CD4-positive, alpha-beta memory T cell (primary cell): ENCODE results near the gene SAMD14. TPM values are rescaled to one million over a fixed set of nuclear protein-coding genes. Genes with fewer than 3 reads are reported as not detected.

ENCODE experiments used
- CTCF ChIA-PET: fragments of 350-600 bp; sonication (Branson Sonifier 250); formaldehyde crosslinking; loops from one replicate; lab custom pipeline; 2021; ENCODE audit warnings: inconsistent platforms; ENCODE audit not compliant: partially characterized antibody; lab: Charles Lee
- POLR2A ChIA-PET: fragments of 350-600 bp; sonication (Branson Sonifier 250); formaldehyde crosslinking; loops from one replicate; lab custom pipeline; 2021; ENCODE audit not compliant: partially characterized antibody; lab: Charles Lee
- DNase-seq, 5 donors: peaks; one replicate each; pipeline versions ENCODE4 v3.0.0 to v3.0.0-alpha.2; 2020 to 2022; ENCODE audit warnings: mixed read lengths in 1 of 5
- H3K27ac ChIP-seq: one replicate; pipeline ENCODE4 v1.7.0; 2013; ENCODE audit warnings: low read depth, low read length
- H3K27me3 ChIP-seq: 2 replicates; pipeline ENCODE4 v1.7.0; 2013; ENCODE audit warnings: mild to moderate bottlenecking, low read length, moderate library complexity; ENCODE audit not compliant: insufficient read depth
- H3K36me3 ChIP-seq: 2 replicates; pipeline ENCODE4 v1.7.0; 2013; ENCODE audit warnings: mild to moderate bottlenecking, low read length, moderate library complexity; ENCODE audit not compliant: insufficient read depth
- H3K4me1 ChIP-seq: 2 replicates; pipeline ENCODE4 v1.7.0; 2013; ENCODE audit warnings: mild to moderate bottlenecking, low read length, moderate library complexity; ENCODE audit not compliant: insufficient read depth
- H3K4me3 ChIP-seq, 2 donors: one replicate each; pipeline ENCODE4 v1.7.0; 2013; ENCODE audit warnings: low read length in 2 of 2, mild to moderate bottlenecking in 1 of 2
- H3K9me3 ChIP-seq, 2 donors: one replicate each; pipeline ENCODE4 v1.7.0; 2013; ENCODE audit warnings: low read length in 2 of 2, control low read depth in 1 of 2; ENCODE audit not compliant: control insufficient read depth in 1 of 2
- H3K27ac Mint-ChIP-seq, 7 donors: one replicate each; pipeline ENCODE4 v1.8.0; 2020 to 2021; ENCODE audit warnings: mixed read lengths in 7 of 7, mild to moderate bottlenecking in 6 of 7, inconsistent platforms in 3 of 7, moderate library complexity in 3 of 7
- H3K27me3 Mint-ChIP-seq, 2 donors: one replicate each; pipeline ENCODE4 v1.8.0; 2020 to 2021; ENCODE audit warnings: mixed read lengths in 2 of 2
- H3K36me3 Mint-ChIP-seq, 2 donors: one replicate each; pipeline ENCODE4 v1.8.0; 2020 to 2021; ENCODE audit warnings: mixed read lengths in 2 of 2, inconsistent platforms in 1 of 2, mild to moderate bottlenecking in 1 of 2
- H3K4me1 Mint-ChIP-seq, 4 donors: one replicate each; pipeline ENCODE4 v1.8.0; 2020 to 2021; ENCODE audit warnings: mixed read lengths in 4 of 4, mild to moderate bottlenecking in 1 of 4
- H3K4me3 Mint-ChIP-seq, 8 donors: one replicate each; pipeline ENCODE4 v1.8.0; 2020 to 2021; ENCODE audit warnings: mixed read lengths in 8 of 8, mild to moderate bottlenecking in 7 of 8, moderate library complexity in 6 of 8, inconsistent platforms in 3 of 8
- H3K9me3 Mint-ChIP-seq, 8 donors: one replicate each; pipeline ENCODE4 v1.8.0; 2020 to 2021; ENCODE audit warnings: mixed read lengths in 8 of 8, mild to moderate bottlenecking in 5 of 8, inconsistent platforms in 3 of 8, moderate library complexity in 1 of 8
- intact Hi-C: fragments of 100-400 bp; cut with micrococcal nuclease; formaldehyde crosslinking; loops from one replicate; pipeline ENCODE4 v1.15.1; 2023
- polyA plus RNA-seq, 2 donors: library from polyadenylated mRNA; unstranded; fragments of 300-500 nt; fragmentation: Illumina TruSeq; gene quantifications; one replicate each; pipeline ENCODE4 v1.2.3, GENCODE V29; 2021
- total RNA-seq, 2 experiments: library from RNA; stranded (reverse); gene quantifications; one replicate each; pipeline ENCODE4 v1.2.3, GENCODE V29; 2021

SAMD14 gene
- total and polyA plus RNA-seq, 4 experiments from 2014 or later = 0.16 to 1.3 (median 0.72) TPM

DNA sequence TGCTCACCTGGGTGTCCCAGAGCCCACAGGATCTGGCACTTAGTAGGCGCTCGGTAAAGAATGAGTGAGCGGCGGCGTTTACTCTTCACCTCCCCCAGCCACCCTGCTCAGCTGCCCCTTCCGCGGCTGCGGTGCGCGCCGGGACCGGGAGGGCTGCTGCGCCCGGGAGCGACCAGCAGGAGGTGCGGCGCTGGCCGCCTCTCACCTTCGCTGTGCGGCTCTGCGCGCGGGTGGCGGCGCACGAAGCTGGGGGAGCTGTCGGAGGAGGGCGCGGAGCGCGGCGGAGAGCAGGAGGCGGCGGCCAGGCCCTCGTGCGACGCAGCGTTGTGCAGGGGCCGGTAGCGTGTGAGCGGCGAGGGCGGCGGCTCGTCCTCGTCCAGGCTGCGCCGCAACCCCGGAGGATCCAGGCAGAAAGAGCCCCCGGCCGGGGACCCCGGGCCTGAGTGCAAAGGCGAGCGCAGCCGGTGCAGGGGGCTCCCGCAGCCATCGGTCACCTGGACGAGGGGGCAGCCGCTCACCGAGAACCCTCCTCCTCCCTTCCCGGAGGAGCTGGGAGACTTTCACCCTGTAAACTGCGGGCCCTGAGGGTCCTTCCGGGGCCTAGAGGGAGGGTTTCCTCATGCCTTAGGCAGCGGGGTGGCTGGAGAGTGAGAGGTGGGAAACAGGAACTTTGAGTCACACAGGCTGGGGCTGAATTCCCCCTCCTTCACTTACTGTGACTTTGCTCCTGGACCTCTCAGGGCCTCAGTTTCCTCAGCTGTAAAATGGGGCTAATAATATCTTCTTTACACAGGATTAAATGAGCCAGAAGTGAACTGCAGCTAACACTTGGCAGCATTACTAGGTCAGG is 12.5 kb downstream of the SAMD14 start:
- POLR2A ChIA-PET = interaction anchor here (0.7 to 2.4 kb wide), 8 partner anchors 13 to 61 kb away, joined by 3 to 7 read pairs (median 3); partner anchors contain the start of gene PPP1R9B
- H3K36me3 Mint-ChIP-seq = no peaks in the 10 kb centered on the region
- peak overlapping the region in 7 of 8 donors; percentile 13 to 73 (median 49) for H3K4me3 Mint-ChIP-seq
- no peak overlapping the region for H3K27ac ChIP-seq
- no peaks in the 10 kb centered on the region for H3K9me3 ChIP-seq
- peaks cover 7% of the 10 kb centered on the region for H3K27me3 ChIP-seq
- peak overlapping the region in 1 of 2 donors; percentile 6 for H3K4me3 ChIP-seq
- H3K27ac Mint-ChIP-seq = no peak overlapping the region
- H3K4me1 Mint-ChIP-seq = peaks cover 7 to 16% (median 12%) of the 10 kb centered on the region in 4 donors
- no peaks in the 10 kb centered on the region for H3K9me3 Mint-ChIP-seq
- DNase-seq = peak; percentile 58 to 63 (median 60)
- H3K4me1 ChIP-seq = peaks cover 13% of the 10 kb centered on the region
- intact Hi-C loops = loop anchor here (1.0 kb wide), 1 partner anchor 61 kb away; no protein-coding TSS in a partner anchor
- no peaks in the 10 kb centered on the region for H3K36me3 ChIP-seq
- CTCF ChIA-PET = interaction anchor here (0.6 to 4.1 kb wide), 23 partner anchors 8 to 183 kb away, joined by 3 to 36 read pairs (median 5); partner anchors contain the start of genes PDK2 and TMEM92
- H3K27me3 Mint-ChIP-seq = peaks cover 16 to 20% of the 10 kb centered on the region in 2 donors

GRCh38 chr17:50115756-50116155 is 14.2 kb downstream of the SAMD14 start:
- peaks cover 13% of the 10 kb centered on the region for H3K4me1 ChIP-seq
- H3K36me3 ChIP-seq = no peaks in the 10 kb centered on the region
- no peak overlapping the region for H3K4me3 ChIP-seq
- ChIA-PET CTCF (interaction anchor here (1.0 to 4.1 kb wide), 10 partner anchors 10 to 181 kb away, joined by 3 to 36 read pairs (median 7); partner anchors contain the start of genes PDK2 and SAMD14), POLR2A (interaction anchor here (1.5 kb wide), 1 partner anchor 23 kb away, joined by 4 read pairs; no protein-coding TSS in a partner anchor)
- H3K27me3 Mint-ChIP-seq = peaks cover 16 to 20% of the 10 kb centered on the region in 2 donors
- intact Hi-C loops = no loop called here
- peaks cover 7% of the 10 kb centered on the region for H3K27me3 ChIP-seq
- no peak overlapping the region for H3K4me3 Mint-ChIP-seq
- H3K9me3 Mint-ChIP-seq = no peaks in the 10 kb centered on the region
- peaks cover 7 to 16% (median 12%) of the 10 kb centered on the region in 4 donors for H3K4me1 Mint-ChIP-seq
- H3K9me3 ChIP-seq = no peaks in the 10 kb centered on the region
- no peak overlapping the region for H3K27ac Mint-ChIP-seq
- DNase-seq = no peak
- no peak overlapping the region for H3K27ac ChIP-seq
- H3K36me3 Mint-ChIP-seq = peaks cover 0 to under 1% of the 10 kb centered on the region in 2 donors

GRCh38 chr17:50114849-50115357 is 15.1 kb downstream of the SAMD14 start:
- no peaks in the 10 kb centered on the region for H3K9me3 Mint-ChIP-seq
- ChIA-PET POLR2A (interaction anchor here (1.5 to 3.2 kb wide), 2 partner anchors 20 to 24 kb away, joined by 4 to 11 read pairs; partner anchors contain the start of gene PDK2), CTCF (interaction anchor here (0.8 to 4.0 kb wide), 14 partner anchors 9 to 154 kb away, joined by 3 to 31 read pairs (median 4); partner anchors contain the start of gene PDK2)
- peak overlapping the region in 1 of 7 donors; percentile 45 for H3K27ac Mint-ChIP-seq
- Histone ChIP-seq H3K4me1 (peaks cover 13% of the 10 kb centered on the region), H3K27me3 (peaks cover 7% of the 10 kb centered on the region), H3K4me3 (no peak overlapping the region), H3K27ac (no peak overlapping the region), H3K9me3 (no peaks in the 10 kb centered on the region), H3K36me3 (no peaks in the 10 kb centered on the region)
- peaks cover 14 to 20% of the 10 kb centered on the region in 2 donors for H3K27me3 Mint-ChIP-seq
- no peak overlapping the region for H3K4me3 Mint-ChIP-seq
- peak in 4 of 5 donors; percentile 30 to 50 (median 42) for DNase-seq
- peaks cover 7 to 16% (median 12%) of the 10 kb centered on the region in 4 donors for H3K4me1 Mint-ChIP-seq
- intact Hi-C loops = no loop called here
- H3K36me3 Mint-ChIP-seq = peaks cover 0 to 2% of the 10 kb centered on the region in 2 donors

GRCh38 chr17:50114401-50114800 is 15.6 kb downstream of the SAMD14 start:
- H3K36me3 Mint-ChIP-seq = peaks cover 0 to 3% of the 10 kb centered on the region in 2 donors
- CTCF ChIA-PET = interaction anchor here (0.8 to 4.0 kb wide), 13 partner anchors 9 to 154 kb away, joined by 3 to 31 read pairs (median 4); partner anchors contain the start of gene PDK2
- POLR2A ChIA-PET = interaction anchor here (1.5 to 3.2 kb wide), 2 partner anchors 20 to 24 kb away, joined by 4 to 11 read pairs; partner anchors contain the start of gene PDK2
- H3K27me3 Mint-ChIP-seq = peaks cover 13 to 19% of the 10 kb centered on the region in 2 donors
- Histone ChIP-seq H3K4me1 (peaks cover 13% of the 10 kb centered on the region), H3K36me3 (peaks cover 2% of the 10 kb centered on the region), H3K9me3 (no peaks in the 10 kb centered on the region), H3K27me3 (peaks cover 7% of the 10 kb centered on the region), H3K4me3 (no peak overlapping the region), H3K27ac (no peak overlapping the region)
- DNase-seq = no peak
- H3K4me1 Mint-ChIP-seq = peaks cover 7 to 16% (median 12%) of the 10 kb centered on the region in 4 donors
- H3K9me3 Mint-ChIP-seq = no peaks in the 10 kb centered on the region
- intact Hi-C loops = no loop called here
- no peak overlapping the region for H3K4me3 Mint-ChIP-seq
- peak overlapping the region in 1 of 7 donors; percentile 45 for H3K27ac Mint-ChIP-seq

GRCh38 chr17:50113624-50114320 is 16.2 kb downstream of the SAMD14 start:
- H3K9me3 Mint-ChIP-seq = no peaks in the 10 kb centered on the region
- no peak overlapping the region for H3K4me3 Mint-ChIP-seq
- no peak for DNase-seq
- intact Hi-C loops = no loop called here
- Histone ChIP-seq H3K9me3 (no peaks in the 10 kb centered on the region), H3K4me1 (peaks cover 13% of the 10 kb centered on the region), H3K27ac (no peak overlapping the region), H3K36me3 (peaks cover 7% of the 10 kb centered on the region), H3K4me3 (no peak overlapping the region), H3K27me3 (peaks cover 7% of the 10 kb centered on the region)
- H3K27me3 Mint-ChIP-seq = peaks cover 13 to 17% of the 10 kb centered on the region in 2 donors
- peaks cover 7 to 16% (median 12%) of the 10 kb centered on the region in 4 donors for H3K4me1 Mint-ChIP-seq
- ChIA-PET CTCF (interaction anchor here (0.6 to 4.0 kb wide), 13 partner anchors 9 to 155 kb away, joined by 3 to 31 read pairs (median 4); partner anchors contain the start of gene PDK2), POLR2A (interaction anchor here (0.7 to 3.2 kb wide), 3 partner anchors 19 to 37 kb away, joined by 3 to 11 read pairs (median 3); partner anchors contain the start of genes PDK2 and PPP1R9B)
- no peak overlapping the region for H3K27ac Mint-ChIP-seq
- H3K36me3 Mint-ChIP-seq = peaks cover 2 to 9% of the 10 kb centered on the region in 2 donors

DNA sequence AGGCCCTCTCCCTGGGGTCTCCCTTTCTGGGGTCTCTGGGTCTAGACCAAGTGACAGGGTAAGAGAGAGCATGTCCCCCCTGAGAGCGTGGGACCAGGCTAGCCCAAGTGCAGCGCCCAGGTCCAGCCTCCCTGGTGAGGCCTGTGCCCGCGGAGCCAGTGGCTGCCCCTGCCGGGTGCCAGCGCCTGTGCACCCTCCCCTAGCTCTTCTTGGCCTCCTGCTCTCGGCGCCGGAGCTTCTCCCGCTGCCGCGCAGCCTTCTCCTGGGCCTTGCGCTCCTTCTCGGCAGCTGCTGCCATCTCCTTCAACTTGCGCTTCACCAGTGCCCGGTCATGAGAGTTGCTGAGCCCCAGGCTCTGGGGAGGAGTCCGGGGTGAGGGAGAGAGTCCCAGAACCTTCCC is 17.3 kb downstream of the SAMD14 start:
- H3K27ac Mint-ChIP-seq = peak overlapping the region in 1 of 7 donors; percentile 61
- H3K9me3 Mint-ChIP-seq = no peaks in the 10 kb centered on the region

More for the DNA sequence above, 17.3 kb downstream of the SAMD14 start:
- DNase-seq = no peak
- H3K27me3 Mint-ChIP-seq = peaks cover 7 to 13% of the 10 kb centered on the region in 2 donors
- H3K27ac ChIP-seq = no peak overlapping the region
- CTCF ChIA-PET = interaction anchor here (0.6 to 2.9 kb wide), 3 partner anchors 18 to 51 kb away, joined by 3 to 9 read pairs (median 5); no protein-coding TSS in a partner anchor
- peaks cover 7 to 16% (median 12%) of the 10 kb centered on the region in 4 donors for H3K4me1 Mint-ChIP-seq
- POLR2A ChIA-PET = interaction anchor here (0.7 to 3.2 kb wide), 3 partner anchors 18 to 38 kb away, joined by 3 to 11 read pairs (median 3); partner anchors contain the start of genes PDK2 and PPP1R9B
- peaks cover 5 to 17% of the 10 kb centered on the region in 2 donors for H3K36me3 Mint-ChIP-seq
- H3K9me3 ChIP-seq = no peaks in the 10 kb centered on the region
- H3K4me1 ChIP-seq = peaks cover 11% of the 10 kb centered on the region
- H3K4me3 Mint-ChIP-seq = no peak overlapping the region
- no peak overlapping the region for H3K4me3 ChIP-seq
- intact Hi-C loops = no loop called here
- peaks cover 17% of the 10 kb centered on the region for H3K36me3 ChIP-seq
- H3K27me3 ChIP-seq = peaks cover 7% of the 10 kb centered on the region
